ENCODE data around the gene RFTN1. TPM values are rescaled to one million over a fixed set of nuclear protein-coding genes. Genes with fewer than 3 reads are reported as not detected.

RFTN1 gene
- polyA plus RNA-seq, 3 donors: 17.4 to 28.0 (median 27.2) TPM

- no peak overlapping the region for H3K4me2 ChIP-seq (replicated peaks; ENCODE audit: extremely low read depth, low read length, poor library complexity, severe bottlenecking)
- H3K79me2 ChIP-seq (ENCODE audit: insufficient read depth, low read length): peaks cover 60% of the 10 kb centered on the region
- no peak overlapping the region for H3K9ac ChIP-seq (ENCODE audit: insufficient read depth, low read length, poor library complexity, severe bottlenecking)
These were observed 4.9 kb downstream of the RFTN1 start for GRCh38 chr3:16508591-16508995.

GRCh38 chr3:16508243-16508578, 5.3 kb downstream of the RFTN1 start:
- WGBS (ENCODE audit: insufficient coverage): 79% methylated on average over 4 of the region's 4 CpGs
- H3K4me2 ChIP-seq (replicated peaks; ENCODE audit: extremely low read depth, low read length, poor library complexity, severe bottlenecking): no peak overlapping the region
- H3K36me3 ChIP-seq (replicated peaks in 1 of 2; ENCODE audit: control insufficient read depth in 1 of 2, insufficient read depth in 2 of 2, low read length in 2 of 2): no peaks in the 10 kb centered on the region
- peaks cover 0 to 4% (median 4%) of the 10 kb centered on the region in 3 donors for H3K27me3 Mint-ChIP-seq (ENCODE audit: low read depth in 3 of 3)
- peaks cover 62% of the 10 kb centered on the region for H3K79me2 ChIP-seq (ENCODE audit: insufficient read depth, low read length)
- no peak overlapping the region for H3K4me3 ChIP-seq (replicated peaks in 1 of 3; ENCODE audit: low read depth in 2 of 3, low read length in 3 of 3)
- intact Hi-C loops (cut with micrococcal nuclease): no loop called here
- peaks cover 14 to 15% of the 10 kb centered on the region in 2 donors for H3K36me3 Mint-ChIP-seq
- no peaks in the 10 kb centered on the region for H3K9me3 ChIP-seq (replicated peaks in 1 of 2; ENCODE audit: control insufficient read depth in 1 of 2, insufficient read depth in 1 of 2, low read length in 2 of 2)
- H3K9ac ChIP-seq (ENCODE audit: insufficient read depth, low read length, poor library complexity, severe bottlenecking): no peak overlapping the region
- H3K4me1 ChIP-seq (ENCODE audit: control insufficient read depth in 1 of 2, insufficient read depth in 2 of 2, low read length in 2 of 2): peaks cover 34 to 41% of the 10 kb centered on the region in 2 donors
- no peak overlapping the region for H3K27ac ChIP-seq (ENCODE audit: low read depth in 1 of 2, low read length in 2 of 2)
- no peak overlapping the region for H2AFZ ChIP-seq (ENCODE audit: insufficient read depth, low read depth, low read length, poor library complexity, severe bottlenecking)
- H3K4me1 Mint-ChIP-seq: peaks cover 48% of the 10 kb centered on the region
- no peak overlapping the region for H3K4me3 Mint-ChIP-seq
- no peaks in the 10 kb centered on the region for H3K9me3 Mint-ChIP-seq
- peak overlapping the region in 2 of 7 donors; percentile 3 to 6 for H3K27ac Mint-ChIP-seq
- peaks cover 54% of the 10 kb centered on the region for H4K20me1 ChIP-seq (ENCODE audit: insufficient read depth, low read length)
- no peak for TF ChIP-seq CTCF (IDR thresholded peaks at IDR 0.05)
- DNase-seq: no peak
- H3K27me3 ChIP-seq (ENCODE audit: control insufficient read depth in 2 of 2, insufficient read depth in 2 of 2, low read length in 2 of 2): no peaks in the 10 kb centered on the region

More at GRCh38 chr3:16508591-16508995, 4.9 kb downstream of the RFTN1 start:
- Histone ChIP-seq H3K4me3 (replicated peaks in 1 of 3; ENCODE audit: low read depth in 2 of 3, low read length in 3 of 3) (no peak overlapping the region), H3K4me1 (ENCODE audit: control insufficient read depth in 1 of 2, insufficient read depth in 2 of 2, low read length in 2 of 2) (peaks cover 31 to 38% of the 10 kb centered on the region in 2 donors), H2AFZ (ENCODE audit: insufficient read depth, low read depth, low read length, poor library complexity, severe bottlenecking) (no peak overlapping the region), H4K20me1 (ENCODE audit: insufficient read depth, low read length) (peaks cover 51% of the 10 kb centered on the region), H3K27ac (ENCODE audit: low read depth in 1 of 2, low read length in 2 of 2) (no peak overlapping the region), H3K36me3 (replicated peaks in 1 of 2; ENCODE audit: control insufficient read depth in 1 of 2, insufficient read depth in 2 of 2, low read length in 2 of 2) (no peaks in the 10 kb centered on the region), H3K27me3 (ENCODE audit: control insufficient read depth in 2 of 2, insufficient read depth in 2 of 2, low read length in 2 of 2) (no peaks in the 10 kb centered on the region), H3K9me3 (replicated peaks in 1 of 2; ENCODE audit: control insufficient read depth in 1 of 2, insufficient read depth in 1 of 2, low read length in 2 of 2) (no peaks in the 10 kb centered on the region)
- peak overlapping the region in 2 of 7 donors; percentile 58 to 63 for H3K27ac Mint-ChIP-seq
- H3K36me3 Mint-ChIP-seq: peaks cover 14 to 15% of the 10 kb centered on the region in 2 donors
- no peak overlapping the region for H3K4me3 Mint-ChIP-seq
- no peaks in the 10 kb centered on the region for H3K9me3 Mint-ChIP-seq
- no peak for TF ChIP-seq CTCF (IDR thresholded peaks at IDR 0.05)
- H3K4me1 Mint-ChIP-seq: peaks cover 46% of the 10 kb centered on the region
- peak in 1 of 3 donors; percentile 28 for DNase-seq
- intact Hi-C loops (cut with micrococcal nuclease): no loop called here
- WGBS (ENCODE audit: insufficient coverage): no CpG with 5 or more reads among the region's 6 CpGs
- peaks cover 0 to 4% (median 4%) of the 10 kb centered on the region in 3 donors for H3K27me3 Mint-ChIP-seq (ENCODE audit: low read depth in 3 of 3)
